Cardiac septum (tissue), 1 donor: ENCODE measurements around the gene HES5. TPM values are rescaled to one million over a fixed set of nuclear protein-coding genes. Genes with fewer than 3 reads are reported as not detected.
"Not testable (repeated sequence)": the region's sequence is repeated elsewhere in the genome, so short reads cannot be mapped to it uniquely, and the experiment has no call there.

Experiments
- DNase-seq: peaks from one replicate; pipeline ENCODE4 v3.0.0-alpha.2; 2020; ENCODE audit warnings: low spot score
- intact Hi-C: fragments of 100-400 bp; cut with DNase I; formaldehyde crosslinking; loops from one replicate; pipeline ENCODE4 v1.14.0; 2022
- total RNA-seq: library from RNA; stranded (reverse); fragmentation: NEBNext Ultra II Directional; extraction: Animal tissue kit (Norgen Biotek cat#: 25700); gene quantifications from one replicate; pipeline ENCODE4 v1.2.1, GENCODE V29; 2021
- donor health status: DM: no; HTN: no; CAD: no.

Gene HES5
- total RNA-seq, 1 donor from 2014 or later: 2.0 TPM

- intact Hi-C loops: no loop called here
- DNase-seq: no peak
Observed at GRCh38 chr1:2561898-2562895, 32.1 kb upstream of the HES5 start.

- intact Hi-C loops: no loop called here
- DNase-seq: no peak
Observed at GRCh38 chr1:2561446-2561845, 31.4 kb upstream of the HES5 start.

- intact Hi-C loops: no loop called here
Observed at GRCh38 chr1:2560299-2561073, 30.4 kb upstream of the HES5 start.

GRCh38 chr1:2559509-2560298, 29.6 kb upstream of the HES5 start:
- DNase-seq: no peak
- intact Hi-C loops: no loop called here

More at GRCh38 chr1:2560299-2561073, 30.4 kb upstream of the HES5 start:
- no peak for DNase-seq

GRCh38 chr1:2558861-2559260, 28.8 kb upstream of the HES5 start:
- intact Hi-C loops: no loop called here
- no peak for DNase-seq

GRCh38 chr1:2558420-2558819, 28.4 kb upstream of the HES5 start:
- intact Hi-C loops: no loop called here
- no peak for DNase-seq

- intact Hi-C loops: no loop called here
Observed at GRCh38 chr1:2557482-2558400, 27.7 kb upstream of the HES5 start.

GRCh38 chr1:2556678-2557481, 26.8 kb upstream of the HES5 start:
- intact Hi-C loops: no loop called here
- DNase-seq: no peak

More at GRCh38 chr1:2557482-2558400, 27.7 kb upstream of the HES5 start:
- no peak for DNase-seq

- peak; percentile 90 for DNase-seq
- intact Hi-C loops: no loop called here
Observed at GRCh38 chr1:2556277-2556677, 26.2 kb upstream of the HES5 start, which contains the start of gene TNFRSF14. TSS of gene TNFRSF14 (plus strand) at chr1:2556371. CDS start at chr1:2556665, 294 bp downstream.

GRCh38 chr1:2555634-2556276, 25.7 kb upstream of the HES5 start:
- peak; percentile 90 for DNase-seq
- intact Hi-C loops: no loop called here

- intact Hi-C loops: no loop called here
- DNase-seq: no peak
Observed at GRCh38 chr1:2554621-2555387, 24.7 kb upstream of the HES5 start.

GRCh38 chr1:2553871-2554620, 24.0 kb upstream of the HES5 start:
- intact Hi-C loops: no loop called here
- no peak for DNase-seq

GRCh38 chr1:2553076-2553475, 23.0 kb upstream of the HES5 start:
- DNase-seq, intact Hi-C loops: not testable (repeated sequence)

GRCh38 chr1:2552189-2552588, 22.1 kb upstream of the HES5 start:
- intact Hi-C loops: no loop called here
- DNase-seq: no peak

- not testable (repeated sequence) for DNase-seq
Observed at GRCh38 chr1:2551544-2551943, 21.5 kb upstream of the HES5 start.

More at GRCh38 chr1:2551544-2551943, 21.5 kb upstream of the HES5 start:
- intact Hi-C loops: not testable (repeated sequence)
